Occipital lobe (tissue), 2 donors: ENCODE results near the gene ARPC1B. TPM values are rescaled to one million over a fixed set of nuclear protein-coding genes. Genes with fewer than 3 reads are reported as not detected.
"Not testable (repeated sequence)": the region's sequence is repeated elsewhere in the genome, so short reads cannot be mapped to it uniquely, and the experiment has no call there.

Experiments used
- DNase-seq: peaks from one replicate; lab custom pipeline; 2025; lab: John Stamatoyannopoulos, UW
- total RNA-seq: library from RNA; depleted of rRNA; stranded (reverse); fragments of >200 nt; gene quantifications from one replicate; pipeline ENCODE4 v1.2.3, GENCODE V29; 2014

Gene ARPC1B
- total RNA-seq, 1 donor from 2014 or later = 11.9 TPM

- no peak for DNase-seq
Observed at GRCh38 chr7:99409192-99409572, 34.7 kb downstream of the ARPC1B start.

GRCh38 chr7:99409806-99410205 is 35.3 kb downstream of the ARPC1B start:
- no peak for DNase-seq

- no peak for DNase-seq
Observed at GRCh38 chr7:99410635-99411034, 36.1 kb downstream of the ARPC1B start.

- DNase-seq = not testable (repeated sequence)
Observed at GRCh38 chr7:99415513-99416127, 41.1 kb downstream of the ARPC1B start.

- DNase-seq = no peak
Observed at GRCh38 chr7:99418260-99418659, 43.7 kb downstream of the ARPC1B start.

GRCh38 chr7:99419323-99420021 is 44.9 kb downstream of the ARPC1B start:
- no peak for DNase-seq

GRCh38 chr7:99420213-99420612 is 45.7 kb downstream of the ARPC1B start:
- no peak for DNase-seq

GRCh38 chr7:99420986-99421385 is 46.5 kb downstream of the ARPC1B start:
- no peak for DNase-seq

GRCh38 chr7:99422186-99422585 is 47.7 kb downstream of the ARPC1B start:
- DNase-seq = no peak

GRCh38 chr7:99422625-99423024 is 48.1 kb downstream of the ARPC1B start:
- DNase-seq = no peak

GRCh38 chr7:99424932-99425730 is 50.6 kb downstream of the ARPC1B start:
- no peak for DNase-seq

GRCh38 chr7:99428972-99429566 is 54.5 kb downstream of the ARPC1B start:
- DNase-seq = no peak

GRCh38 chr7:99429756-99430155 is 55.2 kb downstream of the ARPC1B start:
- DNase-seq = no peak

GRCh38 chr7:99431756-99432540 is 57.4 kb downstream of the ARPC1B start:
- DNase-seq = not testable (repeated sequence)

GRCh38 chr7:99433158-99433557 is 58.6 kb downstream of the ARPC1B start:
- DNase-seq = no peak

GRCh38 chr7:99437946-99438572 is 63.5 kb downstream of the ARPC1B start:
- DNase-seq = no peak

GRCh38 chr7:99438573-99439480 is 64.3 kb downstream of the ARPC1B start, which contains the start of the genes CPSF4 and PTCD1:
CPSF4 (plus strand) TSS chr7:99438943; CDS start chr7:99439083, 140 bp downstream.
PTCD1 (minus strand) TSS chr7:99438798; CDS start chr7:99435242, 3,556 bp downstream.
- DNase-seq = peak; percentile 95

- no peak for DNase-seq
Observed at GRCh38 chr7:99440195-99440594, 65.7 kb downstream of the ARPC1B start.
